Umbilical cord (tissue), 2 donors: ENCODE measurements around the gene PRRT2. TPM values are rescaled to one million over a fixed set of nuclear protein-coding genes. Genes with fewer than 3 reads are reported as not detected.
"Not testable (repeated sequence)": the region's sequence is repeated elsewhere in the genome, so short reads cannot be mapped to it uniquely, and the experiment has no call there.

Source experiments
- DNase-seq: peaks from one replicate; pipeline ENCODE4 v3.0.0-alpha.2; 2015; ENCODE audit warnings: low spot score
- total RNA-seq: library from RNA; depleted of rRNA; stranded (reverse); fragments of >200 nt; gene quantifications from one replicate; pipeline ENCODE4 v1.2.3, GENCODE V29; 2014; ENCODE audit warnings: low replicate concordance; ENCODE audit not compliant: insufficient read depth

The PRRT2 gene
- total RNA-seq, 1 donor from 2014 or later: 7.9 TPM

- not testable (repeated sequence) for DNase-seq
These were observed 21.2 kb downstream of the PRRT2 start for GRCh38 chr16:29833219-29833618.

- DNase-seq: no peak
These were observed 22.1 kb downstream of the PRRT2 start for GRCh38 chr16:29834079-29834478.

- no peak for DNase-seq
These were observed 23.9 kb downstream of the PRRT2 start for GRCh38 chr16:29835926-29836325.

- DNase-seq: no peak
These were observed 24.6 kb downstream of the PRRT2 start for GRCh38 chr16:29836623-29837022.

GRCh38 chr16:29837841-29838240 lies 25.8 kb downstream of the PRRT2 start:
- DNase-seq: peak; percentile 58

- peak; percentile 25 for DNase-seq
These were observed 27.8 kb downstream of the PRRT2 start for GRCh38 chr16:29839822-29840221.

- no peak for DNase-seq
These were observed 28.2 kb downstream of the PRRT2 start for GRCh38 chr16:29840240-29840639.

GRCh38 chr16:29841631-29842030 lies 29.6 kb downstream of the PRRT2 start:
- DNase-seq: no peak

GRCh38 chr16:29842732-29843346 lies 30.8 kb downstream of the PRRT2 start:
- no peak for DNase-seq

- no peak for DNase-seq
These were observed 31.9 kb downstream of the PRRT2 start for GRCh38 chr16:29843931-29844330.

GRCh38 chr16:29844575-29845331 lies 32.8 kb downstream of the PRRT2 start:
- DNase-seq: peak; percentile 40

- DNase-seq: no peak
These were observed 33.7 kb downstream of the PRRT2 start for GRCh38 chr16:29845656-29846055.

GRCh38 chr16:29848420-29849297 lies 36.7 kb downstream of the PRRT2 start:
- DNase-seq: peak; percentile 42

- DNase-seq: peak; percentile 47
These were observed 37.5 kb downstream of the PRRT2 start for GRCh38 chr16:29849505-29849904.

GRCh38 chr16:29850998-29851397 lies 39.0 kb downstream of the PRRT2 start:
- DNase-seq: no peak

GRCh38 chr16:29852654-29853053 lies 40.7 kb downstream of the PRRT2 start:
- no peak for DNase-seq

GRCh38 chr16:29854520-29855100 lies 42.6 kb downstream of the PRRT2 start:
- no peak for DNase-seq

- DNase-seq: peak; percentile 25
These were observed 45.3 kb downstream of the PRRT2 start for GRCh38 chr16:29857133-29857760.

GRCh38 chr16:29858149-29858849 lies 46.3 kb downstream of the PRRT2 start:
- DNase-seq: no peak

- no peak for DNase-seq
These were observed 47.0 kb downstream of the PRRT2 start for GRCh38 chr16:29858974-29859373.

GRCh38 chr16:29860218-29860617 lies 48.2 kb downstream of the PRRT2 start:
- no peak for DNase-seq
